Stimulated activated CD8-positive, alpha-beta memory T cell treated with anti-CD3 and anti-CD28 coated beads, Interleukin-12 subunit alpha, Interleukin-12 subunit beta, amount 100 ng/mL, for 24 hours (primary cell): ENCODE measurements around the gene CYB5R3.
"Not testable (repeated sequence)": the region's sequence is repeated elsewhere in the genome, so short reads cannot be mapped to it uniquely, and the experiment has no call there.

Experiments used
- DNase-seq: peaks from one replicate; pipeline ENCODE4 v3.0.0-alpha.2; 2020; ENCODE audit errors: extremely low read depth

Gene CYB5R3

GRCh38 chr22:42601879-42602465 is 47.2 kb downstream of the CYB5R3 start:
- DNase-seq, result no peak

- DNase-seq, result no peak
Measured at GRCh38 chr22:42596863-42597530, 52.2 kb downstream of the CYB5R3 start.

GRCh38 chr22:42596336-42596735 is 52.9 kb downstream of the CYB5R3 start:
- no peak for DNase-seq

- DNase-seq, result no peak
Measured at GRCh38 chr22:42595434-42595833, 53.8 kb downstream of the CYB5R3 start.

- DNase-seq, result no peak
Measured at GRCh38 chr22:42591987-42592386, 57.2 kb downstream of the CYB5R3 start.

GRCh38 chr22:42587588-42588175 is 61.5 kb downstream of the CYB5R3 start:
- no peak for DNase-seq

- DNase-seq, result no peak
Measured at GRCh38 chr22:42586381-42586780, 62.8 kb downstream of the CYB5R3 start.

- no peak for DNase-seq
Measured at GRCh38 chr22:42585096-42585495, 64.1 kb downstream of the CYB5R3 start.

GRCh38 chr22:42584364-42584940 is 64.7 kb downstream of the CYB5R3 start:
- no peak for DNase-seq

- DNase-seq, result no peak
Measured at GRCh38 chr22:42582987-42583386, 66.2 kb downstream of the CYB5R3 start.

- peak; percentile 72 for DNase-seq
Measured at GRCh38 chr22:42581762-42582716, 67.2 kb downstream of the CYB5R3 start.

GRCh38 chr22:42581194-42581761 is 67.9 kb downstream of the CYB5R3 start:
- DNase-seq, result not testable (repeated sequence)

- not testable (repeated sequence) for DNase-seq
Measured at GRCh38 chr22:42580040-42580439, 69.2 kb downstream of the CYB5R3 start.

GRCh38 chr22:42577623-42578240 is 71.5 kb downstream of the CYB5R3 start:
- no peak for DNase-seq

- not testable (repeated sequence) for DNase-seq
Measured at GRCh38 chr22:42577141-42577540, 72.1 kb downstream of the CYB5R3 start.

- not testable (repeated sequence) for DNase-seq
Measured at GRCh38 chr22:42575996-42576574, 73.1 kb downstream of the CYB5R3 start.

- not testable (repeated sequence) for DNase-seq
Measured at GRCh38 chr22:42574468-42574867, 74.7 kb downstream of the CYB5R3 start.

GRCh38 chr22:42574046-42574445 is 75.1 kb downstream of the CYB5R3 start:
- not testable (repeated sequence) for DNase-seq

GRCh38 chr22:42571068-42571467 is 78.1 kb downstream of the CYB5R3 start:
- not testable (repeated sequence) for DNase-seq

GRCh38 chr22:42570580-42570979 is 78.6 kb downstream of the CYB5R3 start:
- DNase-seq, result not testable (repeated sequence)
